Keratinocyte (primary cell): ENCODE measurements around the gene AMY2B. TPM values are rescaled to one million over a fixed set of nuclear protein-coding genes. Genes with fewer than 3 reads are reported as not detected.
"Not testable (repeated sequence)": the region's sequence is repeated elsewhere in the genome, so short reads cannot be mapped to it uniquely, and the experiment has no call there.

Source experiments
- DNase-seq: peaks from one replicate; pipeline ENCODE4 v3.0.0-alpha.2; 2011; ENCODE audit warnings: low read depth, missing footprints, low spot score
- FAIRE-seq: peaks from 2 replicates; lab custom pipeline; 2011; peaks lifted over from hg19 to GRCh38; lab: Jason Lieb, UNC
- H2AFZ ChIP-seq: 2 replicates; pipeline ENCODE4 v1.6.0; 2012; ENCODE audit warnings: low read length, control low read depth, inconsistent platforms; ENCODE audit not compliant: control insufficient read depth
- H3K27ac ChIP-seq: 2 replicates; pipeline ENCODE4 v1.5.1; 2011; ENCODE audit warnings: low read length; ENCODE audit not compliant: control insufficient read depth, insufficient read depth
- H3K27me3 ChIP-seq: 3 replicates; pipeline ENCODE4 v1.6.0; 2011; ENCODE audit warnings: low read length; ENCODE audit not compliant: control insufficient read depth, insufficient read depth; ENCODE audit errors: extremely low read depth
- H3K36me3 ChIP-seq, 2 experiments: 2 replicates in 1 of 2; 3 replicates in 1 of 2; pipeline ENCODE4 v1.5.1; 2011; ENCODE audit warnings: low read length in 2 of 2, mild to moderate bottlenecking in 1 of 2; ENCODE audit not compliant: control insufficient read depth in 2 of 2, insufficient read depth in 2 of 2; ENCODE audit errors: extremely low read depth in 1 of 2
- H3K4me1 ChIP-seq: 3 replicates; pipeline ENCODE4 v1.5.1; 2011; ENCODE audit warnings: low read length; ENCODE audit not compliant: control insufficient read depth, insufficient read depth; ENCODE audit errors: extremely low read depth
- H3K4me2 ChIP-seq: 3 replicates; pipeline ENCODE4 v1.6.0; 2011; ENCODE audit warnings: low read depth, low read length; ENCODE audit not compliant: control insufficient read depth, insufficient read depth; ENCODE audit errors: extremely low read depth
- H3K4me3 ChIP-seq, 3 experiments: fragments of 200-600 bp in 1 of 3; sonication (generic) in 1 of 3; 2 replicates in 2 of 3; 3 replicates in 1 of 3; pipeline ENCODE4 v1.5.1; 2011 to 2016; ENCODE audit warnings: low read length in 3 of 3, mild to moderate bottlenecking in 3 of 3, control low read depth in 2 of 3, inconsistent platforms in 1 of 3, low read depth in 1 of 3, mixed read lengths in 1 of 3, mixed run types in 1 of 3, moderate library complexity in 1 of 3; ENCODE audit not compliant: control insufficient read depth in 2 of 3, insufficient read depth in 2 of 3; ENCODE audit errors: extremely low read depth in 1 of 3
- H3K79me2 ChIP-seq: 2 replicates; pipeline ENCODE4 v1.6.0; 2012; ENCODE audit warnings: low read length; ENCODE audit not compliant: control insufficient read depth, insufficient read depth
- H3K9ac ChIP-seq: 3 replicates; pipeline ENCODE4 v1.6.0; 2011; ENCODE audit warnings: low read length; ENCODE audit not compliant: control insufficient read depth, insufficient read depth; ENCODE audit errors: extremely low read depth
- H3K9me1 ChIP-seq: 3 replicates; pipeline ENCODE4 v1.6.0; 2011; ENCODE audit warnings: low read length; ENCODE audit not compliant: control insufficient read depth, insufficient read depth; ENCODE audit errors: extremely low read depth
- H3K9me3 ChIP-seq: 2 replicates; pipeline ENCODE4 v1.5.1; 2012; ENCODE audit warnings: low read depth, low read length; ENCODE audit not compliant: control insufficient read depth
- H4K20me1 ChIP-seq: 3 replicates; pipeline ENCODE4 v1.6.0; 2011; ENCODE audit warnings: low read length; ENCODE audit not compliant: control insufficient read depth, insufficient read depth; ENCODE audit errors: extremely low read depth
- CTCF ChIP-seq, 3 experiments: IDR thresholded peaks in 1 of 3; conservative IDR thresholded peaks in 1 of 3; optimal IDR thresholded peaks in 1 of 3; 2 replicates in 2 of 3; 3 replicates in 1 of 3; pipeline versions ENCODE3 to v1.5.1; 2011; ENCODE audit warnings: low read length in 3 of 3, mild to moderate bottlenecking in 3 of 3, moderate library complexity in 2 of 3, control low read depth in 1 of 3, inconsistent platforms in 1 of 3; ENCODE audit not compliant: insufficient read depth in 2 of 3; ENCODE audit errors: extremely low read depth in 1 of 3
- EZH2 ChIP-seq: IDR thresholded peaks from one replicate; pipeline ENCODE4 v1.6.1; 2012; ENCODE audit warnings: inconsistent platforms, mild to moderate bottlenecking, low read length, moderate library complexity
- dilution Hi-C: fragments of 300-500 bp; cut with MboI; formaldehyde crosslinking; loops from one replicate; pipeline ENCODE4 v1.7.0; 2020; ENCODE audit warnings: low sequenced_read_pairs; ENCODE audit not compliant: extremely low pct_ligation_motif_present
- polyA plus RNA-seq, 5 experiments: library from polyadenylated mRNA; depleted of rRNA in 3 of 5; stranded (reverse) in 3 of 5; stranded (forward) in 1 of 5; unstranded in 1 of 5; fragments of >200 nt; gene quantifications; 1 replicate in 1 of 5; 2 replicates in 3 of 5; 3 replicates in 1 of 5; pipeline versions ENCODE4 v1.2.1 to v1.2.3, GENCODE V29; 2011 to 2012; ENCODE audit warnings: missing spikeins in 2 of 5, low read depth in 1 of 5, low replicate concordance in 1 of 5

Gene AMY2B
- polyA plus RNA-seq, 1 donor (not counting 4 experiments of a cell fraction or from before 2014, with no cell fraction given) = 9.9 TPM

GRCh38 chr1:103576065-103576464, 4.7 kb downstream of the AMY2B start:
- H3K4me1 ChIP-seq = no peaks in the 10 kb centered on the region
- H3K27me3 ChIP-seq = no peaks in the 10 kb centered on the region
- no peak overlapping the region for H3K4me3 ChIP-seq
- no peak for DNase-seq
- H3K9ac ChIP-seq = no peak overlapping the region
- no peaks in the 10 kb centered on the region for H3K9me3 ChIP-seq
- no peak overlapping the region for H3K4me2 ChIP-seq
- H2AFZ ChIP-seq = no peak overlapping the region
- FAIRE-seq = no peak
- no peaks in the 10 kb centered on the region for H3K36me3 ChIP-seq
- no peaks in the 10 kb centered on the region for H3K9me1 ChIP-seq
- H3K27ac ChIP-seq = no peak overlapping the region
- H3K79me2 ChIP-seq = no peaks in the 10 kb centered on the region
- no peaks in the 10 kb centered on the region for H4K20me1 ChIP-seq
- dilution Hi-C loops = no loop called here
- TF ChIP-seq CTCF (optimal IDR thresholded peaks at IDR 0.05 in 1 of 3, IDR thresholded peaks at IDR 0.05 in 1 of 3, conservative IDR thresholded peaks at IDR 0.05 in 1 of 3; ENCODE audit: extremely low read depth in 1 of 3, insufficient read depth in 2 of 3, low read length in 3 of 3) = no peak
- TF ChIP-seq EZH2 = no peak

- H3K9me1 ChIP-seq, FAIRE-seq, DNase-seq, H3K9ac ChIP-seq, H4K20me1 ChIP-seq, H3K27me3 ChIP-seq, H3K36me3 ChIP-seq, H3K9me3 ChIP-seq, H3K4me3 ChIP-seq, H3K79me2 ChIP-seq, dilution Hi-C loops, H3K4me1 ChIP-seq, H2AFZ ChIP-seq, H3K27ac ChIP-seq, H3K4me2 ChIP-seq: not testable (repeated sequence)
These were observed 5.4 kb downstream of the AMY2B start for GRCh38 chr1:103576784-103577183.

- FAIRE-seq = no peak
- DNase-seq = no peak
- Histone ChIP-seq H3K4me1 (no peaks in the 10 kb centered on the region), H3K36me3 (no peaks in the 10 kb centered on the region), H3K4me3 (no peak overlapping the region), H3K9me3 (no peaks in the 10 kb centered on the region), H3K27ac (no peak overlapping the region), H3K27me3 (no peaks in the 10 kb centered on the region), H4K20me1 (no peaks in the 10 kb centered on the region), H3K9ac (no peak overlapping the region), H2AFZ (no peak overlapping the region), H3K79me2 (no peaks in the 10 kb centered on the region), H3K9me1 (no peaks in the 10 kb centered on the region), H3K4me2 (no peak overlapping the region)
- dilution Hi-C loops = no loop called here
- TF ChIP-seq EZH2 (no peak), CTCF (optimal IDR thresholded peaks at IDR 0.05 in 1 of 3, IDR thresholded peaks at IDR 0.05 in 1 of 3, conservative IDR thresholded peaks at IDR 0.05 in 1 of 3; ENCODE audit: extremely low read depth in 1 of 3, insufficient read depth in 2 of 3, low read length in 3 of 3) (no peak)
These were observed 11.1 kb downstream of the AMY2B start for GRCh38 chr1:103582464-103582863.
